Sigmoid colon (tissue), 4 donors: ENCODE measurements around the gene PPP2R2C.

Source experiments
- CTCF ChIP-seq, 4 experiments: fragments of 450-650 bp in 3 of 4; fragments of 200-600 bp in 1 of 4; IDR thresholded peaks; one replicate each; pipeline ENCODE4 v1.5.1; 2016 to 2019; ENCODE audit warnings: antibody characterized with exemption in 4 of 4, mild to moderate bottlenecking in 3 of 4, moderate library complexity in 2 of 4
- POLR2A ChIP-seq, 2 donors: fragments of 450-650 bp; IDR thresholded peaks; one replicate each; pipeline ENCODE4 v1.6.1; 2016; ENCODE audit warnings: antibody characterized with exemption in 2 of 2, mild to moderate bottlenecking in 2 of 2, moderate library complexity in 2 of 2
- POLR2AphosphoS5 ChIP-seq, 4 donors: sonication (generic); formaldehyde crosslinking; IDR thresholded peaks; one replicate each; pipeline ENCODE4 v1.6.1; 2017; ENCODE audit warnings: antibody characterized with exemption in 4 of 4

GRCh38 chr4:6338951-6339817, 133.2 kb downstream of the PPP2R2C start:
- TF ChIP-seq CTCF (IDR thresholded peaks at IDR 0.05), result no peak
- TF ChIP-seq POLR2AphosphoS5 (IDR thresholded peaks at IDR 0.05), result no peak
- no peak for TF ChIP-seq POLR2A (IDR thresholded peaks at IDR 0.05)
